ENCODE measurements around the gene CFAP61. TPM values are rescaled to one million over a fixed set of nuclear protein-coding genes. Genes with fewer than 3 reads are reported as not detected.

Gene CFAP61
- total RNA-seq, 1 donor from 2014 or later = not detected

- Mint-ChIP-seq H3K9me3 (ENCODE audit: low read depth) (peaks cover 5% of the 10 kb centered on the region), H3K36me3 (ENCODE audit: low read depth) (no peaks in the 10 kb centered on the region)
Measured at GRCh38 chr20:20340443-20340842, 288.1 kb downstream of the CFAP61 start.

GRCh38 chr20:20341371-20341770 lies 289.0 kb downstream of the CFAP61 start:
- no peak overlapping the region for H3K27ac Mint-ChIP-seq (ENCODE audit: unreplicated experiment)
- peaks cover 13% of the 10 kb centered on the region for H3K27me3 Mint-ChIP-seq (ENCODE audit: low read depth)
- H3K4me3 Mint-ChIP-seq (ENCODE audit: unreplicated experiment) = no peak overlapping the region
- no peak for DNase-seq (ENCODE audit: low spot score)
- no peaks in the 10 kb centered on the region for H3K4me1 Mint-ChIP-seq (ENCODE audit: low read depth)
- no peaks in the 10 kb centered on the region for H3K36me3 Mint-ChIP-seq (ENCODE audit: low read depth)
- no peak for TF ChIP-seq CTCF (IDR thresholded peaks at IDR 0.05)
- no peaks in the 10 kb centered on the region for H3K9me3 Mint-ChIP-seq (ENCODE audit: low read depth)

More at GRCh38 chr20:20340443-20340842, 288.1 kb downstream of the CFAP61 start:
- H3K27me3 Mint-ChIP-seq (ENCODE audit: low read depth) = peaks cover 14% of the 10 kb centered on the region
- no peaks in the 10 kb centered on the region for H3K4me1 Mint-ChIP-seq (ENCODE audit: low read depth)
- no peak overlapping the region for H3K27ac Mint-ChIP-seq (ENCODE audit: unreplicated experiment)
- TF ChIP-seq CTCF (IDR thresholded peaks at IDR 0.05) = no peak
- DNase-seq (ENCODE audit: low spot score) = no peak
- H3K4me3 Mint-ChIP-seq (ENCODE audit: unreplicated experiment) = no peak overlapping the region

GRCh38 chr20:20342066-20342465 lies 289.7 kb downstream of the CFAP61 start:
- H3K4me1 Mint-ChIP-seq (ENCODE audit: low read depth) = no peaks in the 10 kb centered on the region
- H3K27me3 Mint-ChIP-seq (ENCODE audit: low read depth) = peaks cover 13% of the 10 kb centered on the region
- no peak for DNase-seq (ENCODE audit: low spot score)
- H3K36me3 Mint-ChIP-seq (ENCODE audit: low read depth) = no peaks in the 10 kb centered on the region
- peaks cover 3% of the 10 kb centered on the region for H3K9me3 Mint-ChIP-seq (ENCODE audit: low read depth)
- no peak overlapping the region for H3K4me3 Mint-ChIP-seq (ENCODE audit: unreplicated experiment)
- TF ChIP-seq CTCF (IDR thresholded peaks at IDR 0.05) = no peak
- H3K27ac Mint-ChIP-seq (ENCODE audit: unreplicated experiment) = no peak overlapping the region

GRCh38 chr20:20343932-20344331 lies 291.6 kb downstream of the CFAP61 start:
- DNase-seq (ENCODE audit: low spot score) = no peak
- Mint-ChIP-seq H3K27ac (ENCODE audit: unreplicated experiment) (no peak overlapping the region), H3K4me1 (ENCODE audit: low read depth) (no peaks in the 10 kb centered on the region), H3K36me3 (ENCODE audit: low read depth) (peaks cover 1% of the 10 kb centered on the region), H3K9me3 (ENCODE audit: low read depth) (peaks cover 15% of the 10 kb centered on the region), H3K27me3 (ENCODE audit: low read depth) (peaks cover 14% of the 10 kb centered on the region), H3K4me3 (ENCODE audit: unreplicated experiment) (no peak overlapping the region)
- no peak for TF ChIP-seq CTCF (IDR thresholded peaks at IDR 0.05)

GRCh38 chr20:20344476-20344875 lies 292.1 kb downstream of the CFAP61 start:
- TF ChIP-seq CTCF (IDR thresholded peaks at IDR 0.05) = no peak
- DNase-seq (ENCODE audit: low spot score) = no peak
- Mint-ChIP-seq H3K27ac (ENCODE audit: unreplicated experiment) (no peak overlapping the region), H3K4me1 (ENCODE audit: low read depth) (no peaks in the 10 kb centered on the region), H3K36me3 (ENCODE audit: low read depth) (peaks cover 1% of the 10 kb centered on the region), H3K9me3 (ENCODE audit: low read depth) (peaks cover 17% of the 10 kb centered on the region), H3K4me3 (ENCODE audit: unreplicated experiment) (no peak overlapping the region), H3K27me3 (ENCODE audit: low read depth) (peaks cover 19% of the 10 kb centered on the region)
